PC-9 (cell line): ENCODE measurements around the gene IRX1.

Experiments
- EZH2 ChIP-seq: fragments of 200-600 bp; sonication (generic); IDR thresholded peaks from 2 replicates; pipeline ENCODE4 v1.8.0; 2017; ENCODE audit warnings: antibody characterized with exemption, low read depth
- TF ChIP-seq, protein P1 (sequence below): fragments of 200-600 bp; sonication (generic); conservative IDR thresholded peaks from 2 replicates; pipeline ENCODE4 v1.6.1; 2017; ENCODE audit warnings: mixed run types, antibody characterized with exemption, mild to moderate bottlenecking, moderate library complexity

DNA sequence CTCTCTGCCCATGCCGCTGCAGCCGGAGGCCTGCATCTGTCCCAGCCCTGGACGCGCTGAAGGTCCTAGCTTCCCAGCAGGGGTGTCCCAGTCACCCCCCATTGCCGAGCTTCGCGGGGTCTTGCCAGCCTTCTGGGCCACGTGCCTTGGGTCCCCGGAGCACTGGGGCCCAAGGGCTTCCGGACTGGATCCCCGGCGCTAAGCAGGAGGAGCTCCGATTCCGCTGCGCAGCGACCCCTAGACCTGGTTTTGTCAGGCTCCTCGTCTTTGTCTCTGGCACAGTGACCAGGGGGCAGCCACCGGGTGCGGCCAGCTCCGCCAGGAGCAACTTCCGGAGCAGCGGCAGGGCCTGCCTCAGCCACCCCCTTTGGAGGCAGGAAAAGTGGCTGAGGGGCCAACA, 3.3 kb upstream of the IRX1 start:
- TF ChIP-seq, protein P1, sequence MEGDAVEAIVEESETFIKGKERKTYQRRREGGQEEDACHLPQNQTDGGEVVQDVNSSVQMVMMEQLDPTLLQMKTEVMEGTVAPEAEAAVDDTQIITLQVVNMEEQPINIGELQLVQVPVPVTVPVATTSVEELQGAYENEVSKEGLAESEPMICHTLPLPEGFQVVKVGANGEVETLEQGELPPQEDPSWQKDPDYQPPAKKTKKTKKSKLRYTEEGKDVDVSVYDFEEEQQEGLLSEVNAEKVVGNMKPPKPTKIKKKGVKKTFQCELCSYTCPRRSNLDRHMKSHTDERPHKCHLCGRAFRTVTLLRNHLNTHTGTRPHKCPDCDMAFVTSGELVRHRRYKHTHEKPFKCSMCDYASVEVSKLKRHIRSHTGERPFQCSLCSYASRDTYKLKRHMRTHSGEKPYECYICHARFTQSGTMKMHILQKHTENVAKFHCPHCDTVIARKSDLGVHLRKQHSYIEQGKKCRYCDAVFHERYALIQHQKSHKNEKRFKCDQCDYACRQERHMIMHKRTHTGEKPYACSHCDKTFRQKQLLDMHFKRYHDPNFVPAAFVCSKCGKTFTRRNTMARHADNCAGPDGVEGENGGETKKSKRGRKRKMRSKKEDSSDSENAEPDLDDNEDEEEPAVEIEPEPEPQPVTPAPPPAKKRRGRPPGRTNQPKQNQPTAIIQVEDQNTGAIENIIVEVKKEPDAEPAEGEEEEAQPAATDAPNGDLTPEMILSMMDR: no peak
- TF ChIP-seq EZH2: no peak
